OCI-LY1 (cell line): ENCODE measurements around the gene ABR.

ENCODE experiments used
- H2AFZ ChIP-seq: fragments of 200-600 bp; sonication (generic), shearing (Covaris generic); 2 replicates; pipeline ENCODE4 v1.6.0; 2014; ENCODE audit warnings: antibody characterized with exemption, mild to moderate bottlenecking, low read length
- H3F3A ChIP-seq: fragments of 200-600 bp; sonication (generic), shearing (Covaris generic); 2 replicates; pipeline ENCODE4 v1.6.0; 2014; ENCODE audit warnings: mild to moderate bottlenecking, antibody characterized with exemption, low read length, moderate library complexity; ENCODE audit not compliant: insufficient read depth
- H3K27ac ChIP-seq: fragments of 200-600 bp; sonication (generic); 2 replicates; pipeline ENCODE4 v1.5.1; 2014; ENCODE audit warnings: low read length, mixed run types, mild to moderate bottlenecking, low read depth; ENCODE audit not compliant: poor library complexity, severe bottlenecking
- H3K27me3 ChIP-seq: fragments of 200-600 bp; sonication (generic); 2 replicates; pipeline ENCODE4 v1.6.0; 2014; ENCODE audit warnings: antibody characterized with exemption, mild to moderate bottlenecking, low read length, moderate library complexity; ENCODE audit not compliant: insufficient read depth
- H3K36me3 ChIP-seq: fragments of 200-600 bp; sonication (generic); 2 replicates; pipeline ENCODE4 v1.6.1; 2014; ENCODE audit warnings: mild to moderate bottlenecking, antibody characterized with exemption, low read length, moderate library complexity, mixed read lengths; ENCODE audit not compliant: insufficient read depth
- H3K4me1 ChIP-seq: fragments of 200-600 bp; sonication (generic); 2 replicates; pipeline ENCODE4 v1.5.1; 2014; ENCODE audit warnings: mild to moderate bottlenecking, low read length, moderate library complexity; ENCODE audit not compliant: insufficient read depth, severe bottlenecking
- H3K4me2 ChIP-seq: fragments of 200-600 bp; sonication (generic), shearing (Covaris generic); 2 replicates; pipeline ENCODE4 v1.6.1; 2014; ENCODE audit warnings: low read length
- H3K4me3 ChIP-seq: fragments of 200-600 bp; sonication (generic); 2 replicates; pipeline ENCODE4 v1.5.1; 2014; ENCODE audit warnings: low read length, low read depth, mild to moderate bottlenecking, mixed read lengths; ENCODE audit not compliant: poor library complexity, severe bottlenecking
- H3K79me2 ChIP-seq: fragments of 200-600 bp; shearing (Covaris generic); 2 replicates; pipeline ENCODE4 v1.6.1; 2016; ENCODE audit warnings: mixed run types, low read length, mixed read lengths; ENCODE audit not compliant: insufficient read depth
- H3K9ac ChIP-seq: fragments of 200-600 bp; sonication (generic), shearing (Covaris generic); 2 replicates; pipeline ENCODE4 v1.6.1; 2014; ENCODE audit warnings: mild to moderate bottlenecking, low read length, mixed read lengths
- H3K9me2 ChIP-seq: fragments of 200-600 bp; sonication (generic), shearing (Covaris generic); 2 replicates; pipeline ENCODE4 v1.6.1; 2014; ENCODE audit warnings: low read depth, mild to moderate bottlenecking, low read length, mixed read lengths
- H3K9me3 ChIP-seq: fragments of 200-600 bp; shearing (Covaris generic); 2 replicates; pipeline ENCODE4 v1.6.1; 2014; ENCODE audit warnings: low read length, mixed read lengths
- H4K20me1 ChIP-seq: fragments of 200-600 bp; sonication (generic), shearing (Covaris generic); 2 replicates; pipeline ENCODE4 v1.6.0; 2016; ENCODE audit warnings: mild to moderate bottlenecking, low read length; ENCODE audit not compliant: insufficient read depth
- CTCF ChIP-seq: fragments of 200-600 bp; sonication (generic), shearing (Covaris generic); IDR thresholded peaks from 2 replicates; pipeline ENCODE4 v1.5.1; 2017; ENCODE audit warnings: mild to moderate bottlenecking, antibody characterized with exemption, low read length, moderate library complexity, mixed read lengths
- EZH2 ChIP-seq: fragments of 200-600 bp; sonication (generic), shearing (Covaris generic); IDR thresholded peaks from 2 replicates; pipeline ENCODE4 v1.8.0; 2017; ENCODE audit warnings: borderline replicate concordance, mixed run types, mild to moderate bottlenecking, antibody characterized with exemption, low read length, moderate library complexity, mixed read lengths

Gene ABR

DNA sequence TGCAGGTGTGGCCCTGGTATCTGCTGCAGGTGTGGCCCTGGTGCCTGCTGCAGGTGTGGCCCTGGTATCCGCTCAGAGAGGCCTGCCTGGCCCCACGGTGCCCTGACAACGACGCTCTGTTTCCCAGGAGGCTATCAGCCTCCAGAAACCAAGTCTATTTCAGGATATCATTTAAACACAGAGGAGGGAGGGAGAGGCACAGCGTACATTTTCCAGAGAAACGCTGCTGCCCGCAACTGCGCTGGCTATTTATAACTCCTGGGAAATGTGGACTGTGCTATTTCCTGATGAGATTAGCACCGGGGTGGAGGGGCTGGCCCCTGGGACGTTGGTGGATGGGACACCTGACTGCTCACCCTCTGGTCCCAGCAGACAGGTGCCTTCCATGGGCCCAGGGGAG lies 160.3 kb downstream of the ABR start:
- no peaks in the 10 kb centered on the region for H3K36me3 ChIP-seq

GRCh38 chr17:1018547-1018946 lies 161.2 kb downstream of the ABR start:
- Histone ChIP-seq H3K4me1 (no peaks in the 10 kb centered on the region), H3K9ac (no peak overlapping the region), H3K27me3 (no peaks in the 10 kb centered on the region), H3K79me2 (no peaks in the 10 kb centered on the region), H3F3A (no peaks in the 10 kb centered on the region), H3K4me3 (no peak overlapping the region), H3K36me3 (no peaks in the 10 kb centered on the region), H2AFZ (no peak overlapping the region), H3K4me2 (no peak overlapping the region), H3K9me3 (no peaks in the 10 kb centered on the region), H4K20me1 (no peaks in the 10 kb centered on the region), H3K9me2 (no peaks in the 10 kb centered on the region), H3K27ac (no peak overlapping the region)
- no peak for TF ChIP-seq EZH2
- TF ChIP-seq CTCF = no peak

More for the DNA sequence above, 160.3 kb downstream of the ABR start:
- H3K4me2 ChIP-seq = no peak overlapping the region
- no peaks in the 10 kb centered on the region for H3K27me3 ChIP-seq
- H2AFZ ChIP-seq = no peak overlapping the region
- H3K4me1 ChIP-seq = no peaks in the 10 kb centered on the region
- no peaks in the 10 kb centered on the region for H3K9me3 ChIP-seq
- no peaks in the 10 kb centered on the region for H4K20me1 ChIP-seq
- no peaks in the 10 kb centered on the region for H3F3A ChIP-seq
- H3K79me2 ChIP-seq = no peaks in the 10 kb centered on the region
- no peak for TF ChIP-seq CTCF
- H3K9me2 ChIP-seq = no peaks in the 10 kb centered on the region
- no peak overlapping the region for H3K4me3 ChIP-seq
- H3K27ac ChIP-seq = no peak overlapping the region
- no peak overlapping the region for H3K9ac ChIP-seq

GRCh38 chr17:1013729-1014090 lies 166.1 kb downstream of the ABR start:
- no peaks in the 10 kb centered on the region for H4K20me1 ChIP-seq
- no peak overlapping the region for H2AFZ ChIP-seq
- H3K4me1 ChIP-seq = no peaks in the 10 kb centered on the region
- no peaks in the 10 kb centered on the region for H3K27me3 ChIP-seq
- no peak overlapping the region for H3K4me3 ChIP-seq
- no peak for TF ChIP-seq CTCF
- no peak for TF ChIP-seq EZH2
- H3K4me2 ChIP-seq = no peak overlapping the region
- no peaks in the 10 kb centered on the region for H3K9me3 ChIP-seq
- H3K9ac ChIP-seq = no peak overlapping the region
- H3K9me2 ChIP-seq = no peaks in the 10 kb centered on the region
- no peaks in the 10 kb centered on the region for H3F3A ChIP-seq
- no peak overlapping the region for H3K27ac ChIP-seq
- peaks cover 14% of the 10 kb centered on the region; the same call in 1 of the 2 replicates for H3K36me3 ChIP-seq
- H3K79me2 ChIP-seq = no peaks in the 10 kb centered on the region
